Prostate gland (tissue), 2 donors: Measurements from ENCODE around the gene SGPL1. TPM values are rescaled to one million over a fixed set of nuclear protein-coding genes. Genes with fewer than 3 reads are reported as not detected.

Experiments
- DNase-seq: peaks from one replicate; pipeline ENCODE4 v3.0.0-alpha.2; 2019; ENCODE audit warnings: low spot score
- H3K27ac ChIP-seq, 2 donors: fragments of 200-600 bp; sonication (generic); 2 replicates each; pipeline ENCODE4 v1.5.1; 2017 to 2019
- H3K27me3 ChIP-seq: fragments of 200-600 bp; sonication (generic); replicated peaks from 2 replicates; pipeline ENCODE4 v1.5.1; 2019; ENCODE audit not compliant: insufficient read depth
- H3K36me3 ChIP-seq, 2 donors: fragments of 200-600 bp; sonication (generic); 1 replicate in 1 of 2; 2 replicates in 1 of 2; pipeline versions ENCODE4 v1.5.1 to v1.8.1; 2017 to 2019
- H3K4me1 ChIP-seq: fragments of 200-600 bp; sonication (generic); replicated peaks from 2 replicates; pipeline ENCODE4 v1.5.1; 2019
- H3K4me3 ChIP-seq, 2 donors: fragments of 200-600 bp; sonication (generic); 2 replicates each; pipeline ENCODE4 v1.5.1; 2017 to 2019
- H3K9me3 ChIP-seq: fragments of 200-600 bp; sonication (generic); 2 replicates; pipeline ENCODE4 v1.5.1; 2017
- CTCF ChIP-seq, 4 experiments: fragments of 200-600 bp in 2 of 4; fragments of 450-650 bp in 2 of 4; sonication (generic) in 2 of 4; IDR thresholded peaks; 1 replicate in 3 of 4; 2 replicates in 1 of 4; pipeline ENCODE4 v1.5.1; 2016 to 2019; ENCODE audit warnings: antibody characterized with exemption in 4 of 4, mild to moderate bottlenecking in 2 of 4, moderate library complexity in 2 of 4
- POLR2A ChIP-seq: fragments of 450-650 bp; IDR thresholded peaks from one replicate; pipeline ENCODE4 v1.6.1; 2016; ENCODE audit warnings: antibody characterized with exemption, mild to moderate bottlenecking
- POLR2AphosphoS5 ChIP-seq: sonication (generic); formaldehyde crosslinking; IDR thresholded peaks from one replicate; pipeline ENCODE4 v1.6.1; 2017; ENCODE audit warnings: antibody characterized with exemption
- WGBS: methylation state at CpG from one replicate; pipeline ENCODE4 v1.1.5; 2018; 5-methylcytosine and 5-hydroxymethylcytosine counted together
- intact Hi-C: fragments of 100-400 bp; cut with DNase I; formaldehyde crosslinking; loops from one replicate; pipeline ENCODE4 v1.14.2; 2022
- total RNA-seq, 2 donors: library from RNA; depleted of rRNA; stranded (reverse); fragments of >200 nt; gene quantifications; one replicate each; pipeline ENCODE4 v1.1.0, GENCODE V29; 2016

Gene SGPL1
- total RNA-seq, 2 donors from 2014 or later, result 52.6 to 64.4 TPM

- intact Hi-C loops, result no loop called here
- Histone ChIP-seq H3K4me3 (no peak overlapping the region), H3K27ac (no peak overlapping the region), H3K27me3 (no peaks in the 10 kb centered on the region), H3K4me1 (no peaks in the 10 kb centered on the region), H3K36me3 (no peaks in the 10 kb centered on the region), H3K9me3 (no peaks in the 10 kb centered on the region)
- TF ChIP-seq POLR2A (no peak), CTCF (IDR thresholded peaks at IDR 0.05) (no peak), POLR2AphosphoS5 (no peak)
- DNase-seq, result no peak
- 65% methylated on average over 5 of the region's 5 CpGs for WGBS
These were observed 13.8 kb downstream of the SGPL1 start for GRCh38 chr10:70829543-70829942.

- DNase-seq, result no peak
- intact Hi-C loops, result no loop called here
- H3K27ac ChIP-seq, result no peak overlapping the region
These were observed 14.4 kb downstream of the SGPL1 start for GRCh38 chr10:70830164-70830563.

GRCh38 chr10:70832221-70832620 is 16.5 kb downstream of the SGPL1 start:
- TF ChIP-seq POLR2A, result no peak
- no peak for TF ChIP-seq CTCF (IDR thresholded peaks at IDR 0.05)
- TF ChIP-seq POLR2AphosphoS5, result no peak
- Histone ChIP-seq H3K4me3 (no peak overlapping the region), H3K27me3 (no peaks in the 10 kb centered on the region), H3K4me1 (no peaks in the 10 kb centered on the region), H3K27ac (no peak overlapping the region), H3K36me3 (no peaks in the 10 kb centered on the region), H3K9me3 (no peaks in the 10 kb centered on the region)
- WGBS, result 91% methylated on average over 3 of the region's 3 CpGs
- DNase-seq, result no peak
- intact Hi-C loops, result no loop called here

More at GRCh38 chr10:70830164-70830563, 14.4 kb downstream of the SGPL1 start:
- Histone ChIP-seq H3K4me1 (no peaks in the 10 kb centered on the region), H3K36me3 (no peaks in the 10 kb centered on the region), H3K9me3 (no peaks in the 10 kb centered on the region), H3K27me3 (no peaks in the 10 kb centered on the region), H3K4me3 (no peak overlapping the region)
- no peak for TF ChIP-seq CTCF (IDR thresholded peaks at IDR 0.05)
- WGBS, result 38% methylated on average over 3 of the region's 3 CpGs

GRCh38 chr10:70832852-70833528 is 17.2 kb downstream of the SGPL1 start:
- intact Hi-C loops, result no loop called here
- TF ChIP-seq CTCF (IDR thresholded peaks at IDR 0.05), result no peak
- TF ChIP-seq POLR2A, result no peak
- Histone ChIP-seq H3K4me3 (no peak overlapping the region), H3K4me1 (no peaks in the 10 kb centered on the region), H3K36me3 (no peaks in the 10 kb centered on the region), H3K27ac (no peak overlapping the region), H3K27me3 (no peaks in the 10 kb centered on the region), H3K9me3 (no peaks in the 10 kb centered on the region)
- no peak for DNase-seq
- WGBS, result 52% methylated on average over 3 of the region's 3 CpGs

GRCh38 chr10:70833601-70834000 is 17.9 kb downstream of the SGPL1 start:
- DNase-seq, result no peak
- intact Hi-C loops, result no loop called here
- Histone ChIP-seq H3K4me1 (no peaks in the 10 kb centered on the region), H3K27me3 (no peaks in the 10 kb centered on the region), H3K36me3 (no peaks in the 10 kb centered on the region), H3K9me3 (no peaks in the 10 kb centered on the region), H3K27ac (no peak overlapping the region), H3K4me3 (no peak overlapping the region)
- TF ChIP-seq POLR2AphosphoS5, result no peak
- no peak for TF ChIP-seq CTCF (IDR thresholded peaks at IDR 0.05)
- no peak for TF ChIP-seq POLR2A
- WGBS, result 51% methylated on average over 2 of the region's 2 CpGs
